ENCODE results near the gene FICD. TPM values are rescaled to one million over a fixed set of nuclear protein-coding genes. Genes with fewer than 3 reads are reported as not detected.
A peak's percentile ranks its signal among the peaks of the same experiment; 100 is the strongest.

FICD gene
- total and polyA plus RNA-seq, 9 of the 15 experiments (the other 6 are each of a cell fraction or from before 2014, with no cell fraction given): 0.88 to 4.5 (median 1.9) TPM

- TF ChIP-seq REST (IDR thresholded peaks at IDR 0.05; ENCODE audit: borderline replicate concordance) (peak; percentile 70), REST (CRISPR knock-in tag; IDR thresholded peaks at IDR 0.05; ENCODE audit: low read depth) (no peak), RB1 (IDR thresholded peaks at IDR 0.05; ENCODE audit: low read depth) (peak; percentile 51; the same call in 1 of the 2 replicates), NFE2L1 (tag; IDR thresholded peaks at IDR 0.05; ENCODE audit: borderline replicate concordance, low read depth) (no peak), SPI1 (IDR thresholded peaks at IDR 0.05; ENCODE audit: borderline replicate concordance, low read depth, low read length) (peak; percentile 62), E2F5 (CRISPR knock-in tag; IDR thresholded peaks at IDR 0.05) (no peak), ILF3 (IDR thresholded peaks at IDR 0.05; ENCODE audit: borderline replicate concordance) (no peak), GABPA (tag; conservative IDR thresholded peaks at IDR 0.05; ENCODE audit: low read depth) (0 out of 2 replicates have a peak, but pooled peaks have one; percentile 17), PRDM10 (IDR thresholded peaks at IDR 0.05; ENCODE audit: partially characterized antibody) (no peak), MXI1 (IDR thresholded peaks at IDR 0.05; ENCODE audit: low read depth, low read length) (no peak), STAT5A (IDR thresholded peaks at IDR 0.05; ENCODE audit: borderline replicate concordance, low read length) (no peak), NR2C1 (IDR thresholded peaks at IDR 0.05) (no peak), NR2C1 (tag; IDR thresholded peaks at IDR 0.05) (no peak), FOXJ3 (CRISPR knock-in tag; IDR thresholded peaks at IDR 0.05) (no peak), ZNF347 (CRISPR knock-in tag; IDR thresholded peaks at IDR 0.05; ENCODE audit: low read depth) (no peak)
Observed at GRCh38 chr12:108511633-108512540, 3.2 kb upstream of the FICD start (continued).

Data from K562 (cell line).